Sigmoid colon (tissue), 7 donors: ENCODE results near the gene LAMA3. TPM values are rescaled to one million over a fixed set of nuclear protein-coding genes. Genes with fewer than 3 reads are reported as not detected.

Experiments
- DNase-seq: peaks from one replicate; pipeline ENCODE4 v3.0.0-alpha.2; 2019
- H3K27ac ChIP-seq, 4 donors: fragments of 200-600 bp; sonication (generic); one replicate each; pipeline ENCODE4 v1.5.1; 2016 to 2019; ENCODE audit warnings: mild to moderate bottlenecking in 1 of 4
- H3K27me3 ChIP-seq, 3 donors: fragments of 200-600 bp; sonication (generic); one replicate each; pipeline ENCODE4 v1.5.1; 2019; ENCODE audit warnings: mild to moderate bottlenecking in 1 of 3
- H3K36me3 ChIP-seq, 4 donors: fragments of 200-600 bp; sonication (generic); one replicate each; pipeline ENCODE4 v1.5.1; 2016 to 2019
- H3K4me1 ChIP-seq, 4 donors: fragments of 200-600 bp; sonication (generic); one replicate each; pipeline ENCODE4 v1.5.1; 2017 to 2019
- H3K4me3 ChIP-seq, 4 donors: fragments of 200-600 bp; sonication (generic); one replicate each; pipeline ENCODE4 v1.5.1; 2017 to 2019; ENCODE audit warnings: mild to moderate bottlenecking in 2 of 4, moderate library complexity in 1 of 4
- H3K9me3 ChIP-seq, 4 donors: fragments of 200-600 bp in 3 of 4; sonication (generic) in 3 of 4; one replicate each; pipeline versions ENCODE4 v1.5.1 to v1.6.1; 2013 to 2019
- EP300 ChIP-seq, 4 donors: sonication (generic); formaldehyde crosslinking; IDR thresholded peaks; one replicate each; pipeline ENCODE4 v1.6.1; 2017; ENCODE audit warnings: antibody characterized with exemption in 4 of 4
- POLR2A ChIP-seq, 2 donors: fragments of 450-650 bp; IDR thresholded peaks; one replicate each; pipeline ENCODE4 v1.6.1; 2016; ENCODE audit warnings: antibody characterized with exemption in 2 of 2, mild to moderate bottlenecking in 2 of 2, moderate library complexity in 2 of 2
- POLR2AphosphoS5 ChIP-seq, 4 donors: sonication (generic); formaldehyde crosslinking; IDR thresholded peaks; one replicate each; pipeline ENCODE4 v1.6.1; 2017; ENCODE audit warnings: antibody characterized with exemption in 4 of 4
- WGBS, 2 donors: extraction: QIAGEN DNeasy Blood & Tissue Kit; methylation state at CpG; one replicate each; pipeline ENCODE4 v1.1.7; 2013; 5-methylcytosine and 5-hydroxymethylcytosine counted together
- intact Hi-C: fragments of 100-400 bp; cut with DNase I; formaldehyde crosslinking; loops from one replicate; pipeline ENCODE4 v1.15.1; 2023
- polyA plus RNA-seq, 3 donors: library from polyadenylated mRNA; stranded (reverse); fragments of 200-250 nt; gene quantifications; one replicate each; pipeline ENCODE4 v1.2.3, GENCODE V29; 2013
- total RNA-seq, 4 donors: library from RNA; depleted of rRNA; stranded (reverse); fragments of >200 nt; gene quantifications; one replicate each; pipeline ENCODE4 v1.1.0, GENCODE V29; 2016
- TF ChIP-seq, protein P1 (sequence below), 4 experiments: fragments of 450-650 bp in 3 of 4; fragments of 200-600 bp in 1 of 4; IDR thresholded peaks; one replicate each; pipeline ENCODE4 v1.5.1; 2016 to 2019; ENCODE audit warnings: antibody characterized with exemption in 4 of 4, mild to moderate bottlenecking in 3 of 4, moderate library complexity in 2 of 4
- donor health status: healthy with polysubstance abuse.
- donor health status: Bipolar disorder and iron deficiency.
- donor health status: healthy.

LAMA3 gene
- total and polyA plus RNA-seq, 7 donors: 6.0 to 19.9 (median 14.1) TPM

DNA sequence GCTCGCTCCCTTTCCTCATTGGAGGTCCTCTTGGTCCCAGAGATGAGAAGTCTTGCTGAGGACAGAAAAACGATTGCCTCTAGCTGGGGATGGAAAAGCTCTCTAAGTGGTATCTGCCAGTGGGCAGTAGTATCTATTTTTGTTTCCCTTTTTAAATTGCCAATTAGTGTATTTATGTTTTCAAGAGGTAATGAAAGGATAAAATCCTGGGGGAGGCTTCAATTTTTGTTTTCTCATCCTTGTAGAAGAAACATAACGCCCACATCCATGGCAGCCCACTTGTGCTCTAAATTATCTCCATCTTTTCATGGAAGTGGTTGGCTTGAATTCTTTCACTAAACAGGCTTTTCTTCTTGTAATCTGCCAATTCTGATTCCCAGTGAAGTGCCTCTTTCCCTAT is 40.8 kb upstream of the LAMA3 start:
- no peaks in the 10 kb centered on the region for H3K36me3 ChIP-seq
- H3K9me3 ChIP-seq: no peaks in the 10 kb centered on the region
- 87 to 95% methylated on average over 3 of the region's 3 CpGs for WGBS, 2 donors
- H3K4me3 ChIP-seq: no peak overlapping the region
- H3K27ac ChIP-seq: no peak overlapping the region
- TF ChIP-seq EP300 (IDR thresholded peaks at IDR 0.05) (no peak), POLR2A (IDR thresholded peaks at IDR 0.05) (no peak), POLR2AphosphoS5 (IDR thresholded peaks at IDR 0.05) (no peak)
- TF ChIP-seq, protein P1, sequence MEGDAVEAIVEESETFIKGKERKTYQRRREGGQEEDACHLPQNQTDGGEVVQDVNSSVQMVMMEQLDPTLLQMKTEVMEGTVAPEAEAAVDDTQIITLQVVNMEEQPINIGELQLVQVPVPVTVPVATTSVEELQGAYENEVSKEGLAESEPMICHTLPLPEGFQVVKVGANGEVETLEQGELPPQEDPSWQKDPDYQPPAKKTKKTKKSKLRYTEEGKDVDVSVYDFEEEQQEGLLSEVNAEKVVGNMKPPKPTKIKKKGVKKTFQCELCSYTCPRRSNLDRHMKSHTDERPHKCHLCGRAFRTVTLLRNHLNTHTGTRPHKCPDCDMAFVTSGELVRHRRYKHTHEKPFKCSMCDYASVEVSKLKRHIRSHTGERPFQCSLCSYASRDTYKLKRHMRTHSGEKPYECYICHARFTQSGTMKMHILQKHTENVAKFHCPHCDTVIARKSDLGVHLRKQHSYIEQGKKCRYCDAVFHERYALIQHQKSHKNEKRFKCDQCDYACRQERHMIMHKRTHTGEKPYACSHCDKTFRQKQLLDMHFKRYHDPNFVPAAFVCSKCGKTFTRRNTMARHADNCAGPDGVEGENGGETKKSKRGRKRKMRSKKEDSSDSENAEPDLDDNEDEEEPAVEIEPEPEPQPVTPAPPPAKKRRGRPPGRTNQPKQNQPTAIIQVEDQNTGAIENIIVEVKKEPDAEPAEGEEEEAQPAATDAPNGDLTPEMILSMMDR (IDR thresholded peaks at IDR 0.05): no peak
- intact Hi-C loops: no loop called here
- no peaks in the 10 kb centered on the region for H3K4me1 ChIP-seq
- H3K27me3 ChIP-seq: no peaks in the 10 kb centered on the region
- DNase-seq: no peak

DNA sequence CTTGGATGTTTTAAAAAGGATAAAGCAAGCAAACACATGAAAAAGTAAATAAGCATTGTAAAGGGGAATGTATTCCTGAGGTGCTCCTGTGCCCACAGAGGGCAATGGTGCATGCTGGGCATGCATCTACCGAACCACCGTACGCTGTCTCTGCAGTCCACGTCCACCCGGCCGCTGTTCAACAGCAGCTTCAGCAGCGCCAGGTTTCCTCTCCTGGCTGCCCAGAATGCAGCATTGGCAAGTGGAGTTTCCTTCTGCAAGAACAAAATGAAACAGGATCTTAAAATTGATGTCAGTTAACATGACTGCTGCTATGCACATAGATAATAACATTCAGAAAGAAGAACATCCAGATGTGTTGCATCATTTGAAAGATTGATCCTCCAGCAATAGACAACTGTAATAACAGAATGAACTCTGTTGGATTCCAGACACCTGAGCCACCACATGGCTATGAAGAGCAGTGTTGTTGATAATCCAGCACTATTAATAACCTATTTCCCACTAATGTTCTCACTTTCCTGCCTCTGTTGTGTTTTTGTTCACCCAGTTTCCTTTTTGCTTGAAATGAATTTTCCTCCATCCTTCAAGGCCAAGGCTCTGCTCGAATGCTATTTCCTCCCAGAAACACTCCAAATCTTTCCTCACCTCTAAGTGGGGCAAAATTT is 40.2 kb upstream of the LAMA3 start:
- intact Hi-C loops: no loop called here
- Histone ChIP-seq H3K4me1 (no peaks in the 10 kb centered on the region), H3K36me3 (no peaks in the 10 kb centered on the region), H3K9me3 (no peaks in the 10 kb centered on the region), H3K27ac (peak overlapping the region in 1 of 4 donors; percentile 14), H3K27me3 (no peaks in the 10 kb centered on the region), H3K4me3 (no peak overlapping the region)
- TF ChIP-seq POLR2AphosphoS5 (IDR thresholded peaks at IDR 0.05): no peak
- no peak for TF ChIP-seq POLR2A (IDR thresholded peaks at IDR 0.05)
- TF ChIP-seq, protein P1 (IDR thresholded peaks at IDR 0.05): no peak
- TF ChIP-seq EP300 (IDR thresholded peaks at IDR 0.05): no peak
- DNase-seq: no peak
- WGBS, 2 donors: 77 to 90% methylated on average over 8 of the region's 8 CpGs

DNA sequence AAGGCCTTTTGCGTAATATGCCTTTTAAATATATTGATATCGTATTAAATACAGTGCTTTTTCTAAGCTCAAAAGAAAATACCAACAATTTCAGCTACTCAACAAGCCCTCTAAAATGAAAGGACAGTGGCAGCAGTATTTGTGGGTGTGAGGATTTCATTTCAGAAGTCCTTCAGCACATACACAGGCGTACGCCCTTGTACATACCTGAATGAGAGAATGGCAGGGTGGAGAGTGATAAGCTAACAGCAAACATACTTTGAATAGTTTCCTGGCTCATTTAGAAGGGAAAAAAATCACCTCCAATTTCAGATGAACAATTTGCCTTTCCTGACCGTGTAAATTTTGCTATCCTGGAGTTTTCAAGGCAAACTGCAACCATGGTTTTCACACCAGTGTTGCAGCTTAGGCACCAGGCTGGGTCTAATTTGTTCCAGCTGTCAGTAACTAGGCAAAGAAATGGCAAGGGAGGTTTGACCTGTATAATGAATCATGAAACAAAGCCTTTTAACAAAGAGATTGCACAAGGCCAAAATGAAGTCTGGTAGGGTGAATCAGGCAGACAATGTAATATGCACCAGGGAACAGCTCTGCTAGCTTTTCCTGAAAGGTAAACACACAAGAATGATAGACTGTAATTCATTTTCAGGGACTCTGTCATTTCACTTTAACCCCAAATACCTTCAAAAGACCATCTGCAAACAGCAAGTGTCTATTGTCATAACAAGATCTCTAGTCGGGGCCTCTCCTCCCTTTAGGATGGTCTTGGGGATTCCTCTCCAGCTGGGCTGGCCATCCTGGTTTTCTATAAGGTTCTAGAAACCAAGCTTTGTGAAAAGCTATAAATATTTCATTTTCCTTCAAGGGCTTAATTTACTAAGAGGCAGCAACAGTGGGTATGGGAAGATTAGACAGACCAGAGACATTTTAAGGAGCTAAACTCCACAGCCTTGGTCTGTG is 38.0 kb upstream of the LAMA3 start:
- Histone ChIP-seq H3K27ac (no peak overlapping the region), H3K4me1 (no peaks in the 10 kb centered on the region), H3K9me3 (no peaks in the 10 kb centered on the region), H3K27me3 (no peaks in the 10 kb centered on the region), H3K36me3 (no peaks in the 10 kb centered on the region), H3K4me3 (no peak overlapping the region)
- DNase-seq: no peak
- intact Hi-C loops: no loop called here
- TF ChIP-seq EP300 (IDR thresholded peaks at IDR 0.05): no peak
- no peak for TF ChIP-seq POLR2AphosphoS5 (IDR thresholded peaks at IDR 0.05)
- no peak for TF ChIP-seq POLR2A (IDR thresholded peaks at IDR 0.05)
- TF ChIP-seq, protein P1 (IDR thresholded peaks at IDR 0.05): no peak
- WGBS, 2 donors: 51 to 73% methylated on average over 6 of the region's 6 CpGs

DNA sequence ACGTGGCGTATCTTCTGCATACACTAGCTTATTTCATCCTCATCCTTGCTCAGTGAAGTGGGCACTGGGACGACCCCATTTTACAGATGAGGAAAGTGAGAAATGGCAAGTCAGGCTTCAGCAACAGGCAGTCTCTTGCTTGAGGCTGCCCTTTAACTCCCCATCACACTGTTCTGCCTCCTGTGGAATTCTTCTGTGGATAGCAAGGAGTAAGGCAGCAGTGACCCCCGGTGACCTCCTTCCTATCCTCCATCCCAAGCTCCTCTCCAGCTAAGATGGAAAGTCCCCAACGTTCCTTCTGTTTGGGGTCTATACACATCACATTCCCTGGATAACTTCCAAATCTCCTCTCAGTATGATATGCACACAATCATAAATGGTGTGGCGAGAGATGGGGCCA is 37.0 kb upstream of the LAMA3 start:
- no peaks in the 10 kb centered on the region for H3K27me3 ChIP-seq
- WGBS, 2 donors: 73 to 84% methylated on average over 6 of the region's 6 CpGs
- H3K36me3 ChIP-seq: no peaks in the 10 kb centered on the region
- intact Hi-C loops: no loop called here
- H3K4me3 ChIP-seq: no peak overlapping the region
- H3K9me3 ChIP-seq: no peaks in the 10 kb centered on the region
- H3K27ac ChIP-seq: no peak overlapping the region
- H3K4me1 ChIP-seq: no peaks in the 10 kb centered on the region
- TF ChIP-seq, protein P1 (IDR thresholded peaks at IDR 0.05): no peak
- TF ChIP-seq POLR2A (IDR thresholded peaks at IDR 0.05): no peak
- TF ChIP-seq EP300 (IDR thresholded peaks at IDR 0.05): no peak
- no peak for TF ChIP-seq POLR2AphosphoS5 (IDR thresholded peaks at IDR 0.05)
- no peak for DNase-seq
